Kidney (tissue), 14 donors: ENCODE results near the gene BPTF. TPM values are rescaled to one million over a fixed set of nuclear protein-coding genes. Genes with fewer than 3 reads are reported as not detected.
"Not testable (repeated sequence)": the region's sequence is repeated elsewhere in the genome, so short reads cannot be mapped to it uniquely, and the experiment has no call there.

Experiments
- DNase-seq, 5 donors: peaks; one replicate each; pipeline ENCODE4 v3.0.0-alpha.2; 2013 to 2020
- FAIRE-seq: peaks from 2 replicates; lab custom pipeline; 2012; peaks lifted over from hg19 to GRCh38; lab: Jason Lieb, UNC
- H3K27ac ChIP-seq, 2 donors: one replicate each; pipeline ENCODE4 v1.7.0; 2013; ENCODE audit warnings: low read depth in 2 of 2, low read length in 2 of 2, inconsistent platforms in 1 of 2
- H3K27me3 ChIP-seq: one replicate; pipeline ENCODE4 v1.7.1; 2013; ENCODE audit warnings: low read length, inconsistent platforms; ENCODE audit not compliant: control insufficient read depth, insufficient read depth
- H3K36me3 ChIP-seq, 3 donors: one replicate each; pipeline versions ENCODE4 v1.7.0 to v1.7.1; 2013; ENCODE audit warnings: low read length in 3 of 3, control low read depth in 1 of 3, inconsistent platforms in 1 of 3; ENCODE audit not compliant: insufficient read depth in 3 of 3, control insufficient read depth in 2 of 3
- H3K4me1 ChIP-seq, 3 donors: one replicate each; pipeline versions ENCODE4 v1.7.0 to v1.7.1; 2013; ENCODE audit warnings: low read length in 3 of 3, inconsistent platforms in 1 of 3, low read depth in 1 of 3; ENCODE audit not compliant: control insufficient read depth in 2 of 3, insufficient read depth in 2 of 3
- H3K4me3 ChIP-seq, 3 donors: one replicate each; pipeline versions ENCODE4 v1.7.0 to v1.8.1; 2013; ENCODE audit warnings: low read length in 3 of 3, control low read depth in 1 of 3, inconsistent platforms in 1 of 3
- H3K9ac ChIP-seq, 3 donors: one replicate each; pipeline versions ENCODE4 v1.7.0 to v1.7.1; 2013; ENCODE audit warnings: low read length in 3 of 3, control low read depth in 1 of 3, inconsistent platforms in 1 of 3
- H3K9me3 ChIP-seq, 3 donors: one replicate each; pipeline versions ENCODE4 v1.7.0 to v1.7.1; 2013; ENCODE audit warnings: low read length in 3 of 3, control low read depth in 1 of 3, inconsistent platforms in 1 of 3; ENCODE audit not compliant: control insufficient read depth in 2 of 3, insufficient read depth in 1 of 3
- CTCF ChIP-seq: IDR thresholded peaks from 3 replicates; pipeline ENCODE4 v1.5.1; 2012; ENCODE audit warnings: mild to moderate bottlenecking, moderate library complexity, borderline replicate concordance; ENCODE audit not compliant: insufficient read depth; ENCODE audit errors: extremely low read depth
- intact Hi-C: fragments of 100-400 bp; cut with DNase I; formaldehyde crosslinking; loops from one replicate; pipeline ENCODE4 v1.11.1; 2022
- polyA plus RNA-seq: library from polyadenylated mRNA; stranded (reverse); fragments of 350-450 nt; fragmentation: Illumina TruSeq; extraction: RNeasy Lipid Tissue Mini Kit (QIAGEN cat#74804); gene quantifications from one replicate; pipeline ENCODE4 v1.2.3, GENCODE V29; 2014; ENCODE audit warnings: low read depth, low replicate concordance; ENCODE audit not compliant: insufficient read depth
- total RNA-seq: library from RNA; stranded (reverse); fragmentation: NEBNext Ultra II Directional; extraction: Animal tissue kit (Norgen Biotek cat#: 25700); gene quantifications from one replicate; pipeline ENCODE4 v1.2.1, GENCODE V29; 2021
- donor health status: control.
- donor health status: control.
- donor health status: control.
- donor health status: control.
- donor health status: control.
- donor health status: DM: yes; HTN: yes; CAD: no.
- donor health status: Normal renal cell carcinoma (clear cell type).

BPTF gene
- total and polyA plus RNA-seq, 2 donors from 2014 or later, result 14.6 to 103 TPM

- Histone ChIP-seq H3K4me3 (no peak overlapping the region), H3K9me3 (no peaks in the 10 kb centered on the region), H3K36me3 (no peaks in the 10 kb centered on the region), H3K4me1 (no peaks in the 10 kb centered on the region), H3K27me3 (no peaks in the 10 kb centered on the region), H3K9ac (no peak overlapping the region), H3K27ac (no peak overlapping the region)
- DNase-seq (no peak), FAIRE-seq (no peak)
- intact Hi-C loops, result no loop called here
- no peak for TF ChIP-seq CTCF
Measured at GRCh38 chr17:67845374-67845773, 20.1 kb downstream of the BPTF start.

DNA sequence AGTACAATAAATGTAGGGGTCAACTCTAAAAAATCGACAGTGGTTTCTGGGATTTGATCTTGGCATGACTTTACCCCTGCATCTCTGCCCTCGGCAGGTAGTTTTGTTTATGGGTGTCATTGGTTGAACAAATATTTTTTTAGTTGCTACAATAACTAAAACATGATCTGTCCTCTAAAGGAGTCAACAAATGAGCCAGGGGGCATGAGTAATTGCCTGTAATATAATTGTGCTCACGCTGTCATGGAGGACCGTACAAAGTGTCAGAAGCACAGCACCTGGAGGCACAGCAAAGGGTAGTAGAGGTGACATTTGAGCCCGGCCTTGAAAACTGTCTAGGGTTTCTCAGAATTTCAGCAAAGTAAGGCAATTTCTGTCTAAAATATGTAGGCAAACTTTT is 22.9 kb downstream of the BPTF start:
- H3K36me3 ChIP-seq, H3K27me3 ChIP-seq, H3K9ac ChIP-seq, intact Hi-C loops, H3K4me3 ChIP-seq, FAIRE-seq, H3K27ac ChIP-seq, H3K4me1 ChIP-seq, H3K9me3 ChIP-seq: not testable (repeated sequence)
- DNase-seq, result peak in 2 of 5 donors; percentile 28 to 44

DNA sequence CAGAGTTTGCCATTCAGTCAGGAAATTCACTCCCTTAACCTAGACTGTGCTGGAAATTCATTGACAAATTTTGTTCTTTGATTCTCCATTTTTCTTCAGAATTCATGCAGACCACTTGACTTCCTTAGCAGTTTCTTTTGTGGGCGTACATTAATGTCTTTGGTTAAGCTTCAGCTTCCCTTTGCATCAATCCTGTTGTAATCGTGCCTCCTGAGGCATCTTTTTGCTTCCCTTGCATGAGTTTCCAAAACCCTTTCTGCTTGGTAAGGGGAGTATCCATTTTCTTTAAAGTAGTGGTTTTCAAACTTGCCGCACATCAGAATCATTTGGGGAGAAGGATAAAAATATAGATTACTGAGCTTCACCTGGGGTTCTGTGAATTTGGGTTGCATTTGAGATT is 23.5 kb downstream of the BPTF start:
- H3K9ac ChIP-seq, H3K4me1 ChIP-seq, H3K9me3 ChIP-seq, intact Hi-C loops, DNase-seq, H3K27ac ChIP-seq, H3K4me3 ChIP-seq, H3K27me3 ChIP-seq, FAIRE-seq, H3K36me3 ChIP-seq: not testable (repeated sequence)

GRCh38 chr17:67850991-67851631 is 25.8 kb downstream of the BPTF start:
- Histone ChIP-seq H3K27me3 (no peaks in the 10 kb centered on the region), H3K4me3 (no peak overlapping the region), H3K4me1 (peaks cover 0 to 2% (median 0%) of the 10 kb centered on the region in 3 donors), H3K27ac (no peak overlapping the region), H3K9me3 (no peaks in the 10 kb centered on the region), H3K36me3 (peaks cover 0 to 11% (median 10%) of the 10 kb centered on the region in 3 donors), H3K9ac (no peak overlapping the region)
- no peak for TF ChIP-seq CTCF
- intact Hi-C loops, result no loop called here
- peak in 2 of 5 donors; percentile 28 to 43 for DNase-seq
- no peak for FAIRE-seq
